ENCODE results near the gene CCDC171. TPM values are rescaled to one million over a fixed set of nuclear protein-coding genes. Genes with fewer than 3 reads are reported as not detected.

Gene CCDC171
- total RNA-seq, 5 donors from 2014 or later (not counting 1 experiment from before 2014, with no cell fraction given), result 0.79 to 1.7 (median 1.4) TPM

GRCh38 chr9:15999422-16000339 is 446.8 kb downstream of the CCDC171 start:
- Mint-ChIP-seq H3K27me3 (no peaks in the 10 kb centered on the region), H3K4me1 (no peaks in the 10 kb centered on the region), H3K4me3 (no peak overlapping the region), H3K27ac (no peak overlapping the region), H3K9me3 (peaks cover 13 to 21% (median 20%) of the 10 kb centered on the region in 3 donors), H3K36me3 (no peaks in the 10 kb centered on the region)
- no peak for DNase-seq
- 89% methylated on average over 4 of the region's 7 CpGs for WGBS (ENCODE audit: insufficient coverage)
- Histone ChIP-seq H3K9me3 (no peaks in the 10 kb centered on the region), H3K4me3 (ENCODE audit: control insufficient read depth in 1 of 2, extremely low read depth in 1 of 2, low read length in 1 of 2) (no peak overlapping the region), H3K27ac (ENCODE audit: low read length) (no peak overlapping the region), H3K4me1 (ENCODE audit: control insufficient read depth in 1 of 2, extremely low read depth in 1 of 2, insufficient read depth in 2 of 2, low read length in 2 of 2) (no peaks in the 10 kb centered on the region), H3K36me3 (ENCODE audit: control insufficient read depth in 2 of 2, extremely low read depth in 1 of 2, insufficient read depth in 1 of 2, low read length in 1 of 2) (no peaks in the 10 kb centered on the region), H3K27me3 (replicated peaks in 1 of 2; ENCODE audit: control insufficient read depth in 2 of 2, extremely low read depth in 1 of 2, insufficient read depth in 2 of 2, low read length in 1 of 2) (no peaks in the 10 kb centered on the region)
- POLR2A ChIA-PET, result no interaction called here
- no peak for ATAC-seq (replicated peaks in 1 of 4)
- CTCF ChIA-PET, result no interaction called here

GRCh38 chr9:16000811-16001210 is 448.0 kb downstream of the CCDC171 start:
- CTCF ChIA-PET, result no interaction called here
- Mint-ChIP-seq H3K4me1 (no peaks in the 10 kb centered on the region), H3K4me3 (no peak overlapping the region), H3K9me3 (peaks cover 13 to 17% (median 15%) of the 10 kb centered on the region in 3 donors), H3K36me3 (no peaks in the 10 kb centered on the region), H3K27ac (no peak overlapping the region), H3K27me3 (no peaks in the 10 kb centered on the region)
- POLR2A ChIA-PET, result no interaction called here
- 92% methylated on average over 2 of the region's 2 CpGs for WGBS (ENCODE audit: insufficient coverage)
- ATAC-seq (replicated peaks in 1 of 4), result no peak
- H3K27ac ChIP-seq (ENCODE audit: low read length), result no peak overlapping the region
- H3K9me3 ChIP-seq, result no peaks in the 10 kb centered on the region
- no peak overlapping the region for H3K4me3 ChIP-seq (ENCODE audit: control insufficient read depth in 1 of 2, extremely low read depth in 1 of 2, low read length in 1 of 2)
- no peaks in the 10 kb centered on the region for H3K4me1 ChIP-seq (ENCODE audit: control insufficient read depth in 1 of 2, extremely low read depth in 1 of 2, insufficient read depth in 2 of 2, low read length in 2 of 2)
- no peaks in the 10 kb centered on the region for H3K36me3 ChIP-seq (ENCODE audit: control insufficient read depth in 2 of 2, extremely low read depth in 1 of 2, insufficient read depth in 1 of 2, low read length in 1 of 2)
- no peak for DNase-seq
- H3K27me3 ChIP-seq (replicated peaks in 1 of 2; ENCODE audit: control insufficient read depth in 2 of 2, extremely low read depth in 1 of 2, insufficient read depth in 2 of 2, low read length in 1 of 2), result no peaks in the 10 kb centered on the region

DNA sequence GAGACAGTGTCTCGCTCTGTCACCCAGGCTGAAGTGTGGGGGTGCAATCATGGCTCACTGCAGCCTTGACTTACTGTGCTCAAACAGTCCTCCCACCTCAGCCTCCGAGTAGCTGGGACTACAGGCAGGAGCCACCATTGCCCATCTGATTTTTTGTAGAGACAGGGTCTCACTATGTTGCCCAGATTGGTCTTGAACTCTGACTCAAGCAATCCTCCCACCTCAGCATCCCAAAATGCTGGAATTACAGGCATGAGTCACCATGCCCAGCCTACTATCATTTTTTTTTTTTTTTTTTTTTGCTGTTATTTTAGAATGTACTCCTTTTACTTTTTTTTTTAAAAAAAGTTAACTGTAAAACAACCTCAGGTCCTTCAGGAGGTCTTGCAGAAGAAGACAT is 449.0 kb downstream of the CCDC171 start:
- Histone ChIP-seq H3K27me3 (replicated peaks in 1 of 2; ENCODE audit: control insufficient read depth in 2 of 2, extremely low read depth in 1 of 2, insufficient read depth in 2 of 2, low read length in 1 of 2) (no peaks in the 10 kb centered on the region), H3K4me1 (ENCODE audit: control insufficient read depth in 1 of 2, extremely low read depth in 1 of 2, insufficient read depth in 2 of 2, low read length in 2 of 2) (no peaks in the 10 kb centered on the region), H3K4me3 (ENCODE audit: control insufficient read depth in 1 of 2, extremely low read depth in 1 of 2, low read length in 1 of 2) (no peak overlapping the region), H3K27ac (ENCODE audit: low read length) (no peak overlapping the region), H3K36me3 (ENCODE audit: control insufficient read depth in 2 of 2, extremely low read depth in 1 of 2, insufficient read depth in 1 of 2, low read length in 1 of 2) (no peaks in the 10 kb centered on the region), H3K9me3 (no peaks in the 10 kb centered on the region)
- CTCF ChIA-PET, result interaction anchor here in 1 of 2 donors (0.7 kb wide), 1 partner anchor 1218 kb away, joined by 4 read pairs; no protein-coding TSS in a partner anchor
- H3K9me3 Mint-ChIP-seq, result peaks cover 9 to 12% (median 10%) of the 10 kb centered on the region in 3 donors
- DNase-seq, result no peak
- H3K4me1 Mint-ChIP-seq, result no peaks in the 10 kb centered on the region
- 33% methylated on average over 1 of the region's 2 CpGs for WGBS (ENCODE audit: insufficient coverage)
- no peak overlapping the region for H3K27ac Mint-ChIP-seq
- no peaks in the 10 kb centered on the region for H3K27me3 Mint-ChIP-seq
- POLR2A ChIA-PET, result no interaction called here
- no peak overlapping the region for H3K4me3 Mint-ChIP-seq
- ATAC-seq (replicated peaks in 1 of 4), result no peak
- H3K36me3 Mint-ChIP-seq, result no peaks in the 10 kb centered on the region

- H3K36me3 Mint-ChIP-seq, result no peaks in the 10 kb centered on the region
- Histone ChIP-seq H3K36me3 (ENCODE audit: control insufficient read depth in 2 of 2, extremely low read depth in 1 of 2, insufficient read depth in 1 of 2, low read length in 1 of 2) (no peaks in the 10 kb centered on the region), H3K27me3 (replicated peaks in 1 of 2; ENCODE audit: control insufficient read depth in 2 of 2, extremely low read depth in 1 of 2, insufficient read depth in 2 of 2, low read length in 1 of 2) (no peaks in the 10 kb centered on the region), H3K4me3 (ENCODE audit: control insufficient read depth in 1 of 2, extremely low read depth in 1 of 2, low read length in 1 of 2) (no peak overlapping the region), H3K4me1 (ENCODE audit: control insufficient read depth in 1 of 2, extremely low read depth in 1 of 2, insufficient read depth in 2 of 2, low read length in 2 of 2) (no peaks in the 10 kb centered on the region), H3K27ac (ENCODE audit: low read length) (no peak overlapping the region), H3K9me3 (no peaks in the 10 kb centered on the region)
- POLR2A ChIA-PET, result no interaction called here
- no peaks in the 10 kb centered on the region for H3K27me3 Mint-ChIP-seq
- DNase-seq (no peak), ATAC-seq (replicated peaks in 1 of 4) (no peak)
- WGBS (ENCODE audit: insufficient coverage), result 80% methylated on average over 1 of the region's 3 CpGs
- H3K27ac Mint-ChIP-seq, result no peak overlapping the region
- CTCF ChIA-PET, result no interaction called here
- peaks cover 6 to 11% (median 7%) of the 10 kb centered on the region in 3 donors for H3K9me3 Mint-ChIP-seq
- H3K4me1 Mint-ChIP-seq, result no peaks in the 10 kb centered on the region
- H3K4me3 Mint-ChIP-seq, result no peak overlapping the region
These were observed 450.0 kb downstream of the CCDC171 start for GRCh38 chr9:16002816-16003215.

GRCh38 chr9:16003785-16004184 is 450.9 kb downstream of the CCDC171 start:
- H3K36me3 Mint-ChIP-seq, result no peaks in the 10 kb centered on the region
- no peaks in the 10 kb centered on the region for H3K27me3 ChIP-seq (replicated peaks in 1 of 2; ENCODE audit: control insufficient read depth in 2 of 2, extremely low read depth in 1 of 2, insufficient read depth in 2 of 2, low read length in 1 of 2)
- no peak for DNase-seq
- POLR2A ChIA-PET, result no interaction called here
- no peaks in the 10 kb centered on the region for H3K36me3 ChIP-seq (ENCODE audit: control insufficient read depth in 2 of 2, extremely low read depth in 1 of 2, insufficient read depth in 1 of 2, low read length in 1 of 2)
- H3K27me3 Mint-ChIP-seq, result no peaks in the 10 kb centered on the region
- no peaks in the 10 kb centered on the region for H3K4me1 Mint-ChIP-seq
- WGBS (ENCODE audit: insufficient coverage), result 77% methylated on average over 3 of the region's 6 CpGs
- no peak overlapping the region for H3K27ac ChIP-seq (ENCODE audit: low read length)
- CTCF ChIA-PET, result no interaction called here
- H3K4me1 ChIP-seq (ENCODE audit: control insufficient read depth in 1 of 2, extremely low read depth in 1 of 2, insufficient read depth in 2 of 2, low read length in 2 of 2), result no peaks in the 10 kb centered on the region
- H3K4me3 ChIP-seq (ENCODE audit: control insufficient read depth in 1 of 2, extremely low read depth in 1 of 2, low read length in 1 of 2), result no peak overlapping the region
- no peak overlapping the region for H3K4me3 Mint-ChIP-seq
- peaks cover 3 to 18% (median 3%) of the 10 kb centered on the region in 3 donors for H3K9me3 Mint-ChIP-seq
- H3K9me3 ChIP-seq, result no peaks in the 10 kb centered on the region
- H3K27ac Mint-ChIP-seq, result no peak overlapping the region
- no peak for ATAC-seq (replicated peaks in 1 of 4)

GRCh38 chr9:16004613-16005012 is 451.8 kb downstream of the CCDC171 start:
- Mint-ChIP-seq H3K9me3 (peaks cover 3 to 16% (median 3%) of the 10 kb centered on the region in 3 donors), H3K27me3 (no peaks in the 10 kb centered on the region), H3K36me3 (no peaks in the 10 kb centered on the region), H3K4me3 (no peak overlapping the region), H3K27ac (no peak overlapping the region), H3K4me1 (no peaks in the 10 kb centered on the region)
- H3K36me3 ChIP-seq (ENCODE audit: control insufficient read depth in 2 of 2, extremely low read depth in 1 of 2, insufficient read depth in 1 of 2, low read length in 1 of 2), result no peaks in the 10 kb centered on the region
- H3K9me3 ChIP-seq, result no peaks in the 10 kb centered on the region
- CTCF ChIA-PET, result no interaction called here
- ATAC-seq (replicated peaks in 1 of 4) (no peak), DNase-seq (no peak)
- H3K27ac ChIP-seq (ENCODE audit: low read length), result no peak overlapping the region
- no peaks in the 10 kb centered on the region for H3K27me3 ChIP-seq (replicated peaks in 1 of 2; ENCODE audit: control insufficient read depth in 2 of 2, extremely low read depth in 1 of 2, insufficient read depth in 2 of 2, low read length in 1 of 2)
- H3K4me3 ChIP-seq (ENCODE audit: control insufficient read depth in 1 of 2, extremely low read depth in 1 of 2, low read length in 1 of 2), result no peak overlapping the region
- no CpG with 5 or more reads among the region's 6 CpGs for WGBS (ENCODE audit: insufficient coverage)
- POLR2A ChIA-PET, result no interaction called here
- no peaks in the 10 kb centered on the region for H3K4me1 ChIP-seq (ENCODE audit: control insufficient read depth in 1 of 2, extremely low read depth in 1 of 2, insufficient read depth in 2 of 2, low read length in 2 of 2)
